AG09309 (cell line): Measurements from ENCODE around the gene SLC15A4.

Experiments used
- DNase-seq: peaks from one replicate; pipeline ENCODE4 v3.0.0-alpha.2; 2010; ENCODE audit warnings: low read depth
- H3K4me3 ChIP-seq: 2 replicates; pipeline ENCODE4 v1.5.1; 2011; ENCODE audit warnings: mild to moderate bottlenecking, low read depth, low read length, moderate library complexity; ENCODE audit not compliant: control insufficient read depth
- CTCF ChIP-seq: IDR thresholded peaks from 2 replicates; pipeline ENCODE4 v1.5.1; 2011; ENCODE audit warnings: mild to moderate bottlenecking, low read depth, low read length, inconsistent platforms; ENCODE audit not compliant: insufficient read depth, control insufficient read depth; ENCODE audit errors: missing control alignments

The SLC15A4 gene

GRCh38 chr12:128813883-128814282 is 9.9 kb downstream of the SLC15A4 start:
- no peak for TF ChIP-seq CTCF
- no peak for DNase-seq
- H3K4me3 ChIP-seq: no peak overlapping the region

- no peak for TF ChIP-seq CTCF
- no peak overlapping the region for H3K4me3 ChIP-seq
- peak; percentile 52 for DNase-seq
These were observed 10.4 kb downstream of the SLC15A4 start for GRCh38 chr12:128813392-128813791.

DNA sequence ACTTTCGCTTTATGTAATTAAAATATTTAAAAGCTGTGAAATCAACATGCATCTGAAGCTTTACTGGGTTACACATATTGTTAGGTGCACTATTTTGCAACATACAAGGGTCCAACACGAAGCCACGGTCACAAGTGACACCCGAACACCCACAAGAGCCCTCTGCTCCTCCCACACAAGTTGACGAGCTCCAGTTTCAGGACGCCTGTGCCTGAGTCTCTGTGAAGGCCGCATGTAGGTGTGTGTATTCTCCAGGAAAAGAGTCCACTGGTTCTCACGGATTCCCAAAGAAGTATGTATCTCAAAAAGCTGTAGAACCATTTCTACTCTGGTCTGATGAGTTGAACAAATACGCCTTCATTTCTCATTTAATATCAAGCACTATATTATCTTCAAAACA is 12.0 kb downstream of the SLC15A4 start:
- no peak overlapping the region for H3K4me3 ChIP-seq
- no peak for TF ChIP-seq CTCF
- DNase-seq: no peak

DNA sequence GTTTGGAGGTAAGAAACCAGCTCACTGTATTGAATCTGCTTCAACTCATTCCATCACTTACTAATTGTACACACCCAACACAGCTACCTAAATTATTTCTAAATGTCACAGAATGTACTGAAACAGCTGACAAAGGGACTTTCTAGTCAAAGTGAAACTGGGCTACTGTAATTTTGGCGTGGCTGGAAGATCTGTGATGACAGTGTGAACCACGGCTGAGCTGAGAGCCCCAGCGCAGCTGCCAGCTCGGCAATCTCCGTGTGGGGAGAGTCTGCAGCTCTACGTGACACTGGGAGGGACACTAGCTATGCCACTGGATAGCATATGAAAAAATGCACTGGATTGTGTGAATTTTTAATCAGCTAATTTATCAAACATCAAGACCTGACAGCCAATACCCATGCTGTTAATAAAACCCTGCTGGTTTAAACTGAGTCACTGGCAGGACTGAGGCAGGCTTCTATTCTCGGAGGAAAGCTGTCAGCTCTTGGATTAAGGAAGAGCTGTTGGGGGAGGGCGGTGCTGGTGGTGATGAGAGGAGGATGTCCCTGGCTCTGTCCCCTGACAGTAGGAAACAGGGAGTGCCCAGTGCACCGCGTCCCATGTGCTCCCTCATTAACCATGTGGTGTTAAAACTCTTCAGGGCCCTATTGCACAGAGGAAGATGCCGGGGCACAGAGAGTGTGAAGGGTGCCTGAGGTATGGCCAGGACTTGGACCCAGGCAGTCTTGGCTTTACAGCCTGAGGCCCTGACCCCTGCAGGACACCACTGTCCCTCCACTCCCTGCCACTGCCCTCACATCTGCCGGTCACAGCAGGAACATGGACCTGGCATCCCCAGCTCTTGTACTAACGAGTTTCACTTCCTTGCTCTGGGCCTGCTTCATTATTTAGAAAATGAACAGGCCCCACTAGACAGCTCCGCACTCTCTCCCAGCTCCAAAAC is 13.3 kb downstream of the SLC15A4 start:
- no peak for TF ChIP-seq CTCF
- no peak overlapping the region for H3K4me3 ChIP-seq
- no peak for DNase-seq

DNA sequence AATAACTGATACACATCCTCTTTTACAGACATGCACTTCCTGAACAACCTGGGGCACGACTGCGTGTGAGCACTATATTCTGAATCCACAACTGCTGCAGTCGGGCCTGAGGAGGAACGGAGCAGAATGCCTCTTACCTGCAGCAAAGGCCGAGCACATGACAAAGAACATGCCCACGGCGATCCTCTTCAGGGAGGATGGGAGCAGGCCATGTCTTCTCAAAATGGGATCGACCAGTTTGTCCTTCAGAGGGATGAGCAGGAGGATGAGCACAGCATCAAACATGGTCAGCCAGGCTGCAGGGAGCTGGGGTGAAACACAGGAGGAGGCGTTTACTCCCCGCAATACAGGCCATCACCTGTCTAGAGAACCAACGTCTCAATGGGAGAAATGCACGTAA is 15.1 kb downstream of the SLC15A4 start:
- no peak for TF ChIP-seq CTCF
- H3K4me3 ChIP-seq: no peak overlapping the region
- no peak for DNase-seq

DNA sequence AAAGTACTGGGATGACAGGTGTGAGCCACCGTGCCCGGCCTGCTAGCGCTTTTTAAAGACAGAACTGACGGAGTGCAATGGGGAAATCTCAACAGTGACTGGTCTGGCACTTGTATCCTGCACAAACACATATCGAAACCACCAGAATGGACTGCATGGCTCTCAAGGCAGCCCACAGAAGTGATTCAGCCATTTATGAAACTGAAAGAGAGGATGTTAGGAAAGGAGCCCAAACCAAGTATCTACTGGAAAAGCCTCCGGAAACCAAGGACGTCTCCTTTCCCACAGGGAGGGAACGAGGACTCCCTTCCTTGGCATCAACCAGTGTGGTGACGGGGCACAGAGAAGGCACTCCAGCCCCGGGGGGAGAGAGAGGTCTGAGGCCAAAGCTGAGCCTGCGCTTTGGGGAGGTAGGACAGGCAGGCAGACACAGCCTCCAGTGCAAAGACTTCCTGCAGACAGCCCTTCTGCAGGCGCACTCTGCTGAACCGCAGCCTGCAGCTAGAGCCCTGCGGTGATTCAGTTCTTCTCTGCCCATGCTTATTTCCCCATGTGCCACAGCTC is 16.5 kb downstream of the SLC15A4 start:
- H3K4me3 ChIP-seq: peak overlapping the region; percentile 32
- DNase-seq: peak; percentile 71
- TF ChIP-seq CTCF: no peak
